NCI-H446 (cell line): ENCODE measurements around the gene MFSD2A.
"Not testable (repeated sequence)": the region's sequence is repeated elsewhere in the genome, so short reads cannot be mapped to it uniquely, and the experiment has no call there.

Source experiments
- DNase-seq, 2 experiments: peaks; one replicate each; lab custom pipeline; 2025; lab: John Stamatoyannopoulos, UW

MFSD2A gene

DNA sequence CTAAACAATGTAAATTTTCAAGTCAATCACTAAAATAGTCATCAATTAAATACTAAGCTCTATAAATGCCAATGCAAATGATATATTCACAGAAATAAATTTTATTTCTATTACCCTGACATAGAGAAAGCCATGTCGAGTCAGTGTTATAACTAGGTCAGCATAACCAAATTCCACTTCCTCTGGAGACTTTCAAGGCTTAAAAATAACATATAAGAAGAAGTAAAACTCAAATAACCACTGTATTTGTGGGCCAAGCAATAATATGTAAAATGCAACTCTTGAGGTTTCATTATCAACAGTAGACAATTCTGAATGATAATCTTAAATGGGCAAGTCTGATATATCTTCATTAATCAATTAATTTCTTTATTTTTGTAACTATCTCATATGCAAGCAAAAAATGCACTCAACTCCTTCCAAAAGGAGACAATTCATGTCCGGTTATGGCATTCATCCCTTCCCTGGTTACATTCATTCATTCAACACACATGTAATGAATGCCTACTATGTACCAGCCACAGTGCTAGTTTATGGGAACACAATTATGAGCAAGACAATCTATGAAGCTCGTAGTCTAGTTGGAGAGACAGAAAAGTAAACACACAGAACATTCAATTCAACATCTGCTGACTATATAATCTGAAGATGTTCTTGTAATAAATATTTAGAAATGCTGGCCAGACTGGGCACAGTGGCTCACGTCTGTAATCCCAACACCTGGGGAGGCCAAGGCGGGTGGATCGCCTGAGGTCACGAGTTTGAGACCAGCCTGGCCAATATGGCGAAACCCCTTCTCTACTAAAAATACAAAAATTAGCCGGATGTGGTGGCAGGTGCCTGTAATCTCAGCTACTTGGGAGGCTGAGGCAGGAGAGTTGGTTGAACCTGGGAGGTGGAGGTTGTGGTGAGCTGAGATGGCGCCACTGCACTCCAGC, 48.5 kb downstream of the MFSD2A start:
- DNase-seq, result no peak

DNA sequence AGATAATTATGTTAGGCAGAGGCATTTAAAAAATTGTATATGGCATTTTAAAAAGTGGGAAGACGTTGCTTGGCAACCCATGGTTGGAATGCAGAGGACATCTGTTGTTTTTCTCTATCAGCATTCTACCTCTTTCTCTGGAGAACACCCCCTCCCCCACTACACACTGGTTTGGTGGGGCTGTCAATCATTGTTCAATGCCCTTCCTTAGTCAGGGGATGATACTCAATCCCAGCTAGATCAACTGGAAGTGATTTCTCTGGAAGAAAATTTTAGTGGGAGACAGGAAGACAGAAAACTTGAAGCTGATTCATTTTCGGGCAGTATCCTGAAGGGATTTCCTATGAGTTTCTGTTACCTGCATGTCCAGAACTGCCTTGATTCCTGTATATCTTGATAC, 49.9 kb downstream of the MFSD2A start:
- DNase-seq, result peak; percentile 32 to 73

DNA sequence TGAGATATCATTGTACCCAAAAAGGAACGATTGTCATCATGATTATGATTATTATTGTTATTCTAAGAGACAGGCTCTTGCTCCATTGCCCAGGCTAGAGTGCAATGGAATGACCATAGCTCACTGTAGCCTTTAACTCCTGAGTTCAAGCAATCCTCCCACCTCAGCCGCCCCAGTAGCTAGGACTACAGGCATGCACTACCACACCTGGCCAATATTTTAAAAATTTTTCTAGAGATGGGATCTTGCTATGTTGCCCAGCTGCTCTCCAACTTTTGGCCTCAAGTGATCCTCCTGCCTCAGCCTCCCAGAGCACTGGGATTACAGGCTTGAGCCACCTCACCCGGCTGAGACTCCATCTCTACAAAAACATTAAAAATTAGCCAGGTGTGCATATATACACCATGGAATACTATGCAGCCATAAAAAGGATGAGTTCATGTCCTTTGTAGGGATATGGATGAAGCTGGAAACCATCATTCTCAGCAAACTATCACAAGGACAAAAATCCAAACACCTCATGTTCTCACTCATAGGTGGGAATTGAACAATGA, 52.6 kb downstream of the MFSD2A start:
- not testable (repeated sequence) for DNase-seq

DNA sequence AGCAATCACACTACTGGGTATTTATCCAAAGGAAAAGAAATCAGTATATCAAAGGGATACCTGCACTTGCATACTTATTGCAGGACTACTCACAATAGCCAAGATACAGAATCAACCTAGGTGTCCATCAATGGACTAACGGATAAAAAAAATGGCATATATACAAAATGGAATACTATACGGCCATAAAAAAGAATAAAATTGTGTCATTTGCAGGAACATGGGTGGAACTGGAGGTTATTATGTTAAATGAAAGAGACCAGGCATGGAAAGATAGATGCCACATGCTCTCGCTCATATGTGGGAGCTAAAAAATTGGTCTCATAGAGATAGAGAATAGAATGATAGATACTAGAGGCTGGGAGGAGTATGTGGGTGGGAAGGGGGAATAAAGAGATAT, 56.3 kb downstream of the MFSD2A start:
- no peak for DNase-seq

DNA sequence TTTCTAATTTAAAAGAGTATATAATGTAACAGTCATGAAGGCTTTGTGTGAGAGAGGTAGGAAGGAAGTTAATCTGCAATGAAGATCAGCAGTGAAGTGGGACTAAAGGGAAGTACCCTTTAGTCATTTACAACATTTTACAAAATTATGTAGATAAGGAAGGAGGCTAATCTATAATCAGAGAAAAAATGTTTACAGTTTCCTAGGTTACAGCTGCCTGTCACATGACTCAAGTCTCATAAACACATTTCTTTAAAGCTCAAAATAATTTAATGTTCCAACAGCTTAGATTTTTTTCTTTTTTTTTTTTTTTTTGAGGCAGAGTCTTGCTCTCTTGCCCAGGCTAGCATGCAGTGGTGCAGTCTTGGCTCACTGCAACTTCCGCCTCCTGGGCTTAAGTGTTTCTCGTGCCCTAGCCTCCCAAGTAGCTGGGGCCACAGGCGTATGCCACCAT, 59.3 kb downstream of the MFSD2A start:
- no peak for DNase-seq

DNA sequence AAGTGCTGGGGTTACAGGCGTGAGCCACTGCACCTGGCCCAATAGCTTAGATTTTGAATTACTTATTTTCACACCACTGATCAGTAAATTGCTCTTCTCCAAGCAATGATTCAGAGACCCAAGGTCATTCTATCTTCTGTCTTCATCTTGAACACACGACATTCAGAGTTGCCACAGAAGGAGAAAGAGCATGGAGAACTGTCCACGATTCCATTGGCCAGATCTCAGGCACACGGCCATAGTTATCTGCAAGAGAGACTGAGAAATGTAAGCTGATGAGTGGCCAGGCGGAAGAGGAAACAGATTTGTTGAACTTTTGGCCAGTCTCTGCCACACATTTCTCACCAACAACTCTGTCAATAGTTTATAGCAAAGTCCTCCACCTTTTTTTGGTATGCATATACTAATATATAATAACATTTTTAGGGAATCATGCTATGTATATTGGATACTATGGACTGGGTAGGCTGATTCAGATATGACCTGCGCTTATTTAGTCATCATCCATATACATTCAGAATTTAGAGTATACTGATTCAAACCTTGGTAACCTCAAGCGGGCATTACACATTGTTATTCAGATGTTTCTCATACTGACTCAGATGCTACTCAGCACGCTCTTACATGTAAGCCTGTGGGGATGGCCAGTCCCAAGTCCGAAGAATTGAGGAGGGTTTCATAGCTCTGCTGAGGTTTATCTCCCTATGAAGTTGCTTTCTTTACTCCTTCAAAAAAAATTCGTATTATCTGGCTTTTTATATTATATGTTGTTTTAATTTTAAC, 60.1 kb downstream of the MFSD2A start:
- DNase-seq, result no peak

DNA sequence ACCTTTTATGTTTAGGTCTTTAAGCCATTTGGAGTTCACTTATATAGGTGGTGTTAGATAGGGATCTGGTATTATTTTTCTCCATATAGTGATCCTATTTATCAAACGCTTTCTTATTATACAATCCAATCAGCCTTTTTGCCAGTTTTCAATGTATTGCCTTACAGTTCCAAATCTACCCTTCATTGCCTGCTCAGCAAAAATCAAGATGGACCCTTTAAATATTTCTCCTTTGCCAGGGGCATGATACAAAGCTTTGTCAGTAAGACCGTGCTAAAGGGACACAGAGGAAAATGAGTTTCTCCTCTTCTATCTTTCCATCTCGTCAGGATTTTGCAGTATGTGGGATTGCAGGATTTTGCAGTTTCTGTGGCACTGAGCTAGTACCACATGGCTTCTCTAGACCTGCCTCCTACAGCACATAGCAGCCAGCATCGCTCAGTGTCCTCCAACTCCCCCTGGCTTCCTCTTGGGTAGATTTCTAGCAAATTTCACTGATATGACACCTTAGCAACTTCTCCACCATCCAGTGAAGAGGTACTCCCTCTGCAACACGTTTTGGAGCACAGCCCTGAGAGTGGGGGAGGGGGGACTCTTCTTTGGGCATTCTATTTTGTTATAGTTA, 63.1 kb downstream of the MFSD2A start:
- no peak for DNase-seq
